ENCODE measurements around the gene RETN.
"Not testable (repeated sequence)": the region's sequence is repeated elsewhere in the genome, so short reads cannot be mapped to it uniquely, and the experiment has no call there.

The RETN gene

DNA sequence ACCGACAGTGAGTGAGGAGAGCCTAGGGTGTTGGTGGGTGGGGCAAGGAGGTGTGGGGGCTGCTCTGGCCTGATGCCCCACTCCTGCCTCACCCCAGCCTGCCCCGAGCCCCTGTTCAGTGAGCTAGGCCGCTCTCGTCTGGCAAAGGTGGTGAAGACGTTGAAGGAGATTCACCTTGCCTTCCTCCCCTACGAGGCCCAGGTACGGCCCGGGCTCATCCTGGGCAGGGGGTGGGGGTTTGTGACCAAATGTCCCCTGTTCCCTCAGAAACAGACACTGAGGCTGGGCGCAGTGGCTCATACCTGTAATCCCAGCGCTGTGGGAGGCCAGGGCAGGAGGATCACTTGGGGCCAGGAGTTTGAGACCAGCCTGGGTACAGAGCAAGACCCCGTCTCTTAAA, 28.0 kb upstream of the RETN start:
- Histone ChIP-seq H3K9ac (ENCODE audit: low read depth, low read length) (no peak overlapping the region), H3K4me1 (ENCODE audit: control insufficient read depth, insufficient read depth, low read length) (no peaks in the 10 kb centered on the region), H3K27me3 (ENCODE audit: control insufficient read depth, insufficient read depth, low read length) (peaks cover 9% of the 10 kb centered on the region), H3K36me3 (ENCODE audit: control insufficient read depth, insufficient read depth, low read length) (peaks cover 9% of the 10 kb centered on the region), H3K9me3 (ENCODE audit: control insufficient read depth, insufficient read depth, low read length) (no peaks in the 10 kb centered on the region), H3K4me3 (ENCODE audit: low read depth, low read length) (no peak overlapping the region)

- no peak overlapping the region for H3K4me3 ChIP-seq (ENCODE audit: low read depth, low read length)
- H3K9ac ChIP-seq (ENCODE audit: low read depth, low read length), result no peak overlapping the region
- no peaks in the 10 kb centered on the region for H3K9me3 ChIP-seq (ENCODE audit: control insufficient read depth, insufficient read depth, low read length)
- peaks cover 1% of the 10 kb centered on the region for H3K27me3 ChIP-seq (ENCODE audit: control insufficient read depth, insufficient read depth, low read length)
- no peaks in the 10 kb centered on the region for H3K4me1 ChIP-seq (ENCODE audit: control insufficient read depth, insufficient read depth, low read length)
- H3K36me3 ChIP-seq (ENCODE audit: control insufficient read depth, insufficient read depth, low read length), result peaks cover 12% of the 10 kb centered on the region
Observed at GRCh38 chr19:7641290-7642276, 27.3 kb upstream of the RETN start.

DNA sequence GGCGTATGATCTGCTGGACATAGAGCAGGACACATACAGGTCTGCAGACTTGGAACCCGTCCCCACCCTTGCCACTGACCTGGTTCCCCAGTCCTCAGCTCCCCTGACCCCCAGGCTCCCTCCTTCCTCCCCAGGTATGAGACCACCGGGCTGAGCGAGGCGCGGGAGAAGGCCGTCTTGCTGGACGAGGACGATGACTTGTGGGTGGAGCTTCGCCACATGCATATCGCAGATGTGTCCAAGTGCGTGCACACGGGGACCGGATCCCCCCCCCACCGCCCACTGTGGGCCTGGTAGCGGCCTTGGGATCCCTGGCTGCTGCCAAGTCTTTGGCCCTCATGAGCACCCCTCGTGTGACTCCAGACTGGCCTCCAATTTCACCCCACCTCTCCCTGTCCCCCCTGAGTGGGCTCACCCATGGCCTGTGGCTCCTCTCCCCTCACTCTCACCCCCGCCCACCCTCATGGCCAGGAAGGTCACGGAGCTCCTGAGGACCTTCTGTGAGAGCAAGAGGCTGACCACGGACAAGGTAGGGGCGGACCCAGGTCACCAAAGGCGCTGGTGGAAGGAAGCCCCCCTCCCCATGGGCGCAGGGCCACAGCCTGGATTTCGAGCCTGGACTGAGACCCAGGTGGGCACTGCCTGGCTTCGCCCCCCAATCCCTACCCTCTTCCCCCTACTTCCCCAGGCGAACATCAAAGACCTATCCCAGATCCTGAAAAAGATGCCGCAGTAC, 26.4 kb upstream of the RETN start:
- Histone ChIP-seq H3K27me3 (ENCODE audit: control insufficient read depth, insufficient read depth, low read length) (no peaks in the 10 kb centered on the region), H3K4me1 (ENCODE audit: control insufficient read depth, insufficient read depth, low read length) (no peaks in the 10 kb centered on the region), H3K4me3 (ENCODE audit: low read depth, low read length) (no peak overlapping the region), H3K36me3 (ENCODE audit: control insufficient read depth, insufficient read depth, low read length) (peaks cover 14% of the 10 kb centered on the region), H3K9ac (ENCODE audit: low read depth, low read length) (no peak overlapping the region), H3K9me3 (ENCODE audit: control insufficient read depth, insufficient read depth, low read length) (no peaks in the 10 kb centered on the region)

- Histone ChIP-seq H3K4me1 (ENCODE audit: control insufficient read depth, insufficient read depth, low read length) (no peaks in the 10 kb centered on the region), H3K36me3 (ENCODE audit: control insufficient read depth, insufficient read depth, low read length) (peaks cover 14% of the 10 kb centered on the region), H3K4me3 (ENCODE audit: low read depth, low read length) (no peak overlapping the region), H3K27me3 (ENCODE audit: control insufficient read depth, insufficient read depth, low read length) (no peaks in the 10 kb centered on the region), H3K9me3 (ENCODE audit: control insufficient read depth, insufficient read depth, low read length) (no peaks in the 10 kb centered on the region), H3K9ac (ENCODE audit: low read depth, low read length) (no peak overlapping the region)
Observed at GRCh38 chr19:7643031-7643415, 25.8 kb upstream of the RETN start.

GRCh38 chr19:7643629-7644549, 25.0 kb upstream of the RETN start:
- H3K4me3 ChIP-seq (ENCODE audit: low read depth, low read length); H3K27me3 ChIP-seq (ENCODE audit: control insufficient read depth, insufficient read depth, low read length); H3K4me1 ChIP-seq (ENCODE audit: control insufficient read depth, insufficient read depth, low read length); H3K9me3 ChIP-seq (ENCODE audit: control insufficient read depth, insufficient read depth, low read length); H3K9ac ChIP-seq (ENCODE audit: low read depth, low read length): not testable (repeated sequence)
- peaks cover 14% of the 10 kb centered on the region for H3K36me3 ChIP-seq (ENCODE audit: control insufficient read depth, insufficient read depth, low read length)

GRCh38 chr19:7644550-7644877, 24.3 kb upstream of the RETN start:
- Histone ChIP-seq H3K27me3 (ENCODE audit: control insufficient read depth, insufficient read depth, low read length) (no peaks in the 10 kb centered on the region), H3K9ac (ENCODE audit: low read depth, low read length) (no peak overlapping the region), H3K9me3 (ENCODE audit: control insufficient read depth, insufficient read depth, low read length) (no peaks in the 10 kb centered on the region), H3K4me1 (ENCODE audit: control insufficient read depth, insufficient read depth, low read length) (no peaks in the 10 kb centered on the region), H3K4me3 (ENCODE audit: low read depth, low read length) (no peak overlapping the region), H3K36me3 (ENCODE audit: control insufficient read depth, insufficient read depth, low read length) (peaks cover 14% of the 10 kb centered on the region)

- Histone ChIP-seq H3K4me3 (ENCODE audit: low read depth, low read length) (no peak overlapping the region), H3K4me1 (ENCODE audit: control insufficient read depth, insufficient read depth, low read length) (no peaks in the 10 kb centered on the region), H3K9ac (ENCODE audit: low read depth, low read length) (no peak overlapping the region), H3K9me3 (ENCODE audit: control insufficient read depth, insufficient read depth, low read length) (no peaks in the 10 kb centered on the region), H3K27me3 (ENCODE audit: control insufficient read depth, insufficient read depth, low read length) (no peaks in the 10 kb centered on the region), H3K36me3 (ENCODE audit: control insufficient read depth, insufficient read depth, low read length) (peaks cover 14% of the 10 kb centered on the region)
Observed at GRCh38 chr19:7645163-7645562, 23.7 kb upstream of the RETN start.

GRCh38 chr19:7645656-7646425, 23.0 kb upstream of the RETN start:
- Histone ChIP-seq H3K36me3 (ENCODE audit: control insufficient read depth, insufficient read depth, low read length) (peaks cover 14% of the 10 kb centered on the region), H3K4me3 (ENCODE audit: low read depth, low read length) (no peak overlapping the region), H3K27me3 (ENCODE audit: control insufficient read depth, insufficient read depth, low read length) (peaks cover 1% of the 10 kb centered on the region), H3K9me3 (ENCODE audit: control insufficient read depth, insufficient read depth, low read length) (no peaks in the 10 kb centered on the region), H3K4me1 (ENCODE audit: control insufficient read depth, insufficient read depth, low read length) (no peaks in the 10 kb centered on the region), H3K9ac (ENCODE audit: low read depth, low read length) (no peak overlapping the region)

GRCh38 chr19:7646426-7646700, 22.5 kb upstream of the RETN start:
- H3K4me1 ChIP-seq (ENCODE audit: control insufficient read depth, insufficient read depth, low read length), result no peaks in the 10 kb centered on the region
- H3K27me3 ChIP-seq (ENCODE audit: control insufficient read depth, insufficient read depth, low read length), result peaks cover 3% of the 10 kb centered on the region
- H3K9ac ChIP-seq (ENCODE audit: low read depth, low read length), result no peak overlapping the region
- no peak overlapping the region for H3K4me3 ChIP-seq (ENCODE audit: low read depth, low read length)
- peaks cover 14% of the 10 kb centered on the region for H3K36me3 ChIP-seq (ENCODE audit: control insufficient read depth, insufficient read depth, low read length)
- no peaks in the 10 kb centered on the region for H3K9me3 ChIP-seq (ENCODE audit: control insufficient read depth, insufficient read depth, low read length)

GRCh38 chr19:7647156-7647555, 21.7 kb upstream of the RETN start:
- peaks cover 3% of the 10 kb centered on the region for H3K27me3 ChIP-seq (ENCODE audit: control insufficient read depth, insufficient read depth, low read length)
- H3K9ac ChIP-seq (ENCODE audit: low read depth, low read length), result no peak overlapping the region
- H3K4me1 ChIP-seq (ENCODE audit: control insufficient read depth, insufficient read depth, low read length), result no peaks in the 10 kb centered on the region
- no peak overlapping the region for H3K4me3 ChIP-seq (ENCODE audit: low read depth, low read length)
- no peaks in the 10 kb centered on the region for H3K9me3 ChIP-seq (ENCODE audit: control insufficient read depth, insufficient read depth, low read length)
- peaks cover 11% of the 10 kb centered on the region for H3K36me3 ChIP-seq (ENCODE audit: control insufficient read depth, insufficient read depth, low read length)

All from iPS-15b (cell line).